ENCODE measurements around the gene HELB.

Gene HELB

GRCh38 chr12:66351301-66351700, 49.0 kb downstream of the HELB start:
- Histone ChIP-seq H3K27ac (no peak overlapping the region), H3K4me3 (no peak overlapping the region)

- no peak overlapping the region for H3K4me3 ChIP-seq
- no peak overlapping the region for H3K27ac ChIP-seq
Measured at GRCh38 chr12:66352197-66352596, 49.9 kb downstream of the HELB start.

- no peak overlapping the region for H3K4me3 ChIP-seq
Measured at GRCh38 chr12:66352899-66353298, 50.6 kb downstream of the HELB start.

GRCh38 chr12:66354291-66354690, 52.0 kb downstream of the HELB start:
- no peak overlapping the region for H3K27ac ChIP-seq
- no peak overlapping the region for H3K4me3 ChIP-seq

More at GRCh38 chr12:66352899-66353298, 50.6 kb downstream of the HELB start:
- H3K27ac ChIP-seq = no peak overlapping the region

- H3K4me3 ChIP-seq = no peak overlapping the region
- no peak overlapping the region for H3K27ac ChIP-seq
Measured at GRCh38 chr12:66359300-66359699, 57.0 kb downstream of the HELB start.

GRCh38 chr12:66361703-66362102, 59.4 kb downstream of the HELB start:
- Histone ChIP-seq H3K27ac (no peak overlapping the region), H3K4me3 (no peak overlapping the region)

GRCh38 chr12:66365718-66366490, 63.6 kb downstream of the HELB start:
- H3K4me3 ChIP-seq = no peak overlapping the region
- no peak overlapping the region for H3K27ac ChIP-seq

- no peak overlapping the region for H3K27ac ChIP-seq
- no peak overlapping the region for H3K4me3 ChIP-seq
Measured at GRCh38 chr12:66367015-66367667, 64.8 kb downstream of the HELB start.

- Histone ChIP-seq H3K27ac (no peak overlapping the region), H3K4me3 (no peak overlapping the region)
Measured at GRCh38 chr12:66371982-66372381, 69.7 kb downstream of the HELB start.

GRCh38 chr12:66375560-66375959, 73.3 kb downstream of the HELB start:
- no peak overlapping the region for H3K27ac ChIP-seq
- no peak overlapping the region for H3K4me3 ChIP-seq

GRCh38 chr12:66379616-66380015, 77.3 kb downstream of the HELB start:
- Histone ChIP-seq H3K27ac (no peak overlapping the region), H3K4me3 (no peak overlapping the region)

GRCh38 chr12:66380769-66381535, 78.7 kb downstream of the HELB start:
- H3K4me3 ChIP-seq = no peak overlapping the region
- no peak overlapping the region for H3K27ac ChIP-seq

- Histone ChIP-seq H3K4me3 (no peak overlapping the region), H3K27ac (no peak overlapping the region)
Measured at GRCh38 chr12:66387117-66387516, 84.8 kb downstream of the HELB start.

Data from skin epidermis (tissue), 12 donors.